CD14-positive monocyte (primary cell): ENCODE data around the gene BACH2. TPM values are rescaled to one million over a fixed set of nuclear protein-coding genes. Genes with fewer than 3 reads are reported as not detected.
A peak's percentile ranks its signal among the peaks of the same experiment; 100 is the strongest.

Experiments
- DNase-seq, 3 donors: peaks; one replicate each; pipeline ENCODE4 v3.0.0-alpha.2; 2011 to 2022
- H2AFZ ChIP-seq: 2 replicates; pipeline ENCODE4 v1.6.0; 2012; ENCODE audit warnings: mild to moderate bottlenecking, low read depth, low read length, inconsistent platforms; ENCODE audit not compliant: insufficient read depth, poor library complexity, severe bottlenecking
- H3K27ac ChIP-seq, 2 donors: 1 replicate in 1 of 2; 2 replicates in 1 of 2; pipeline ENCODE4 v1.5.1; 2012 to 2013; ENCODE audit warnings: low read length in 2 of 2, control low read depth in 1 of 2, inconsistent platforms in 1 of 2, low read depth in 1 of 2, mild to moderate bottlenecking in 1 of 2
- H3K27me3 ChIP-seq, 2 donors: one replicate each; pipeline versions ENCODE4 v1.6.0 to v1.6.1; 2011 to 2013; ENCODE audit warnings: low read length in 2 of 2; ENCODE audit not compliant: control insufficient read depth in 2 of 2, insufficient read depth in 2 of 2
- H3K36me3 ChIP-seq, 2 donors: replicated peaks in 1 of 2; 1 replicate in 1 of 2; 2 replicates in 1 of 2; pipeline versions ENCODE4 v1.5.1 to v1.6.1; 2012 to 2013; ENCODE audit warnings: low read length in 2 of 2, control low read depth in 1 of 2, inconsistent platforms in 1 of 2, mild to moderate bottlenecking in 1 of 2; ENCODE audit not compliant: insufficient read depth in 2 of 2, control insufficient read depth in 1 of 2
- H3K4me1 ChIP-seq, 2 donors: 1 replicate in 1 of 2; 2 replicates in 1 of 2; pipeline versions ENCODE4 v1.5.1 to v1.6.1; 2012 to 2013; ENCODE audit warnings: low read length in 2 of 2, control low read depth in 1 of 2, inconsistent platforms in 1 of 2, mild to moderate bottlenecking in 1 of 2, moderate library complexity in 1 of 2; ENCODE audit not compliant: insufficient read depth in 2 of 2, control insufficient read depth in 1 of 2
- H3K4me2 ChIP-seq: replicated peaks from 2 replicates; pipeline ENCODE3; 2012; ENCODE audit warnings: low read length, moderate library complexity, mild to moderate bottlenecking; ENCODE audit not compliant: poor library complexity, severe bottlenecking; ENCODE audit errors: extremely low read depth
- H3K4me3 ChIP-seq, 3 experiments: fragments of 200-600 bp in 1 of 3; sonication (generic) in 1 of 3; replicated peaks in 1 of 3; 1 replicate in 2 of 3; 2 replicates in 1 of 3; pipeline ENCODE4 v1.5.1; 2011 to 2013; ENCODE audit warnings: low read length in 3 of 3, mild to moderate bottlenecking in 3 of 3, control low read depth in 2 of 3, low read depth in 2 of 3, inconsistent platforms in 1 of 3, moderate library complexity in 1 of 3
- H3K79me2 ChIP-seq: 2 replicates; pipeline ENCODE4 v1.6.0; 2012; ENCODE audit warnings: mild to moderate bottlenecking, control low read depth, inconsistent platforms, low read length, moderate library complexity; ENCODE audit not compliant: insufficient read depth
- H3K9ac ChIP-seq: 2 replicates; pipeline ENCODE4 v1.6.0; 2017; ENCODE audit warnings: low read length, mild to moderate bottlenecking; ENCODE audit not compliant: insufficient read depth, poor library complexity, severe bottlenecking
- H3K9me3 ChIP-seq, 2 donors: replicated peaks in 1 of 2; 1 replicate in 1 of 2; 2 replicates in 1 of 2; pipeline versions ENCODE4 v1.5.1 to v1.6.1; 2012 to 2013; ENCODE audit warnings: low read length in 2 of 2, control low read depth in 1 of 2; ENCODE audit not compliant: control insufficient read depth in 1 of 2, insufficient read depth in 1 of 2
- H4K20me1 ChIP-seq: 2 replicates; pipeline ENCODE4 v1.6.0; 2012; ENCODE audit warnings: mild to moderate bottlenecking, low read length, control low read depth, moderate library complexity; ENCODE audit not compliant: insufficient read depth
- H3K27ac Mint-ChIP-seq, 7 donors: one replicate each; pipeline ENCODE4 v1.8.0; 2020; ENCODE audit warnings: mild to moderate bottlenecking in 7 of 7, mixed read lengths in 7 of 7, moderate library complexity in 6 of 7, inconsistent platforms in 2 of 7
- H3K27me3 Mint-ChIP-seq, 3 donors: one replicate each; pipeline ENCODE4 v1.8.0; 2021 to 2022; ENCODE audit warnings: low read depth in 3 of 3, mild to moderate bottlenecking in 3 of 3, mixed read lengths in 3 of 3, moderate library complexity in 3 of 3, inconsistent platforms in 1 of 3
- H3K36me3 Mint-ChIP-seq, 2 donors: one replicate each; pipeline ENCODE4 v1.8.0; 2020; ENCODE audit warnings: mixed read lengths in 2 of 2, inconsistent platforms in 1 of 2, mild to moderate bottlenecking in 1 of 2
- H3K4me1 Mint-ChIP-seq: one replicate; pipeline ENCODE4 v1.8.0; 2020; ENCODE audit warnings: mild to moderate bottlenecking, mixed read lengths
- H3K4me3 Mint-ChIP-seq, 2 donors: one replicate each; pipeline ENCODE4 v1.8.0; 2020; ENCODE audit warnings: mild to moderate bottlenecking in 2 of 2, mixed read lengths in 2 of 2, moderate library complexity in 1 of 2
- H3K9me3 Mint-ChIP-seq, 7 donors: one replicate each; pipeline ENCODE4 v1.8.0; 2020 to 2022; ENCODE audit warnings: mixed read lengths in 7 of 7, mild to moderate bottlenecking in 6 of 7, moderate library complexity in 6 of 7, inconsistent platforms in 2 of 7
- CTCF ChIP-seq: fragments of 200-600 bp; IDR thresholded peaks from one replicate; pipeline ENCODE4 v1.8.0; 2022; ENCODE audit warnings: antibody characterized with exemption, mild to moderate bottlenecking
- WGBS: methylation state at CpG from one replicate; pipeline ENCODE4 v1.1.5; 2013; ENCODE audit warnings: missing lambda C conversion rate; ENCODE audit not compliant: insufficient coverage; 5-methylcytosine and 5-hydroxymethylcytosine counted together
- intact Hi-C, 2 donors: fragments of 100-400 bp; cut with micrococcal nuclease; formaldehyde crosslinking; loops; one replicate each; pipeline versions ENCODE4 v1.15.0 to v1.15.1; 2023
- polyA plus RNA-seq, 3 donors: library from polyadenylated mRNA; depleted of rRNA in 1 of 3; unstranded in 2 of 3; stranded (reverse) in 1 of 3; fragments of 300-500 nt in 2 of 3; fragments of >200 nt in 1 of 3; fragmentation: Illumina TruSeq in 2 of 3; gene quantifications; 1 replicate in 2 of 3; 2 replicates in 1 of 3; pipeline ENCODE4 v1.2.3, GENCODE V29; 2012 to 2021

Gene BACH2
- polyA plus RNA-seq, 3 donors = 0.04 to 0.09 (median 0.05) TPM

GRCh38 chr6:90304308-90304707 is 7.7 kb upstream of the BACH2 start:
- Mint-ChIP-seq H3K27me3 (peaks cover 10 to 15% (median 14%) of the 10 kb centered on the region in 3 donors), H3K4me1 (peaks cover 5% of the 10 kb centered on the region), H3K4me3 (no peak overlapping the region), H3K36me3 (no peaks in the 10 kb centered on the region), H3K9me3 (no peaks in the 10 kb centered on the region), H3K27ac (no peak overlapping the region)
- Histone ChIP-seq H3K4me1 (peaks cover 0 to 5% of the 10 kb centered on the region in 2 donors), H3K27ac (no peak overlapping the region), H3K4me3 (no peak overlapping the region), H4K20me1 (no peaks in the 10 kb centered on the region), H3K9ac (no peak overlapping the region), H3K36me3 (no peaks in the 10 kb centered on the region), H3K9me3 (no peaks in the 10 kb centered on the region), H2AFZ (no peak overlapping the region), H3K27me3 (peaks cover 8 to 12% of the 10 kb centered on the region in 2 donors), H3K79me2 (no peaks in the 10 kb centered on the region), H3K4me2 (no peak overlapping the region)
- no peak for DNase-seq
- 92% methylated on average over 2 of the region's 5 CpGs for WGBS
- intact Hi-C loops = no loop called here
- TF ChIP-seq CTCF = no peak

- Mint-ChIP-seq H3K36me3 (no peaks in the 10 kb centered on the region), H3K27ac (peak overlapping the region in 2 of 7 donors; percentile 1 to 9), H3K4me3 (no peak overlapping the region), H3K27me3 (peaks cover 18 to 25% (median 22%) of the 10 kb centered on the region in 3 donors), H3K9me3 (no peaks in the 10 kb centered on the region), H3K4me1 (peaks cover 5% of the 10 kb centered on the region)
- H3K79me2 ChIP-seq = no peaks in the 10 kb centered on the region
- H2AFZ ChIP-seq = no peak overlapping the region
- peaks cover 10 to 23% of the 10 kb centered on the region in 2 donors for H3K27me3 ChIP-seq
- peaks cover 0 to 5% of the 10 kb centered on the region in 2 donors for H3K4me1 ChIP-seq
- H4K20me1 ChIP-seq = no peaks in the 10 kb centered on the region
- DNase-seq = peak in 1 of 3 donors; percentile 19
- no peaks in the 10 kb centered on the region for H3K36me3 ChIP-seq
- H3K4me3 ChIP-seq = no peak overlapping the region
- no peak for TF ChIP-seq CTCF
- 48% methylated on average over 2 of the region's 2 CpGs for WGBS
- no peak overlapping the region for H3K9ac ChIP-seq
- H3K9me3 ChIP-seq = no peaks in the 10 kb centered on the region
- H3K4me2 ChIP-seq = no peak overlapping the region
- H3K27ac ChIP-seq = no peak overlapping the region
- intact Hi-C loops = no loop called here
Measured at GRCh38 chr6:90303039-90303438, 6.4 kb upstream of the BACH2 start.
